Liver (tissue), 9 donors: ENCODE results near the gene MYOF. TPM values are rescaled to one million over a fixed set of nuclear protein-coding genes. Genes with fewer than 3 reads are reported as not detected.

Experiments used
- DNase-seq: peaks from one replicate; pipeline ENCODE4 v3.0.0-alpha.2; 2017; ENCODE audit warnings: low spot score
- H3K27ac ChIP-seq, 2 donors: one replicate each; pipeline ENCODE4 v1.7.0; 2013; ENCODE audit warnings: inconsistent platforms in 2 of 2, low read length in 2 of 2, control low read depth in 1 of 2, low read depth in 1 of 2, mild to moderate bottlenecking in 1 of 2
- H3K27me3 ChIP-seq, 4 donors: one replicate each; pipeline versions ENCODE4 v1.6.1 to v1.7.0; 2013; ENCODE audit warnings: low read length in 3 of 4, inconsistent platforms in 1 of 4, mild to moderate bottlenecking in 1 of 4, moderate library complexity in 1 of 4; ENCODE audit not compliant: control insufficient read depth in 4 of 4, insufficient read depth in 4 of 4
- H3K36me3 ChIP-seq, 4 donors: one replicate each; pipeline versions ENCODE4 v1.6.1 to v1.7.0; 2013; ENCODE audit warnings: low read length in 3 of 4, mild to moderate bottlenecking in 3 of 4, low read depth in 1 of 4, moderate library complexity in 1 of 4; ENCODE audit not compliant: control insufficient read depth in 4 of 4, insufficient read depth in 3 of 4
- H3K4me1 ChIP-seq, 4 donors: one replicate each; pipeline versions ENCODE4 v1.6.1 to v1.7.0; 2013; ENCODE audit warnings: low read length in 3 of 4, mild to moderate bottlenecking in 3 of 4, moderate library complexity in 1 of 4; ENCODE audit not compliant: control insufficient read depth in 4 of 4, insufficient read depth in 4 of 4
- H3K4me3 ChIP-seq, 3 donors: one replicate each; pipeline versions ENCODE4 v1.6.1 to v1.7.0; 2013; ENCODE audit warnings: low read length in 3 of 3, control low read depth in 1 of 3, low read depth in 1 of 3, mild to moderate bottlenecking in 1 of 3
- H3K9ac ChIP-seq, 2 donors: one replicate each; pipeline ENCODE4 v1.7.0; 2013; ENCODE audit warnings: low read length in 2 of 2, mild to moderate bottlenecking in 2 of 2, moderate library complexity in 2 of 2, control low read depth in 1 of 2, low read depth in 1 of 2
- H3K9me3 ChIP-seq, 4 donors: one replicate each; pipeline versions ENCODE4 v1.6.1 to v1.7.0; 2013; ENCODE audit warnings: low read length in 3 of 4; ENCODE audit not compliant: control insufficient read depth in 4 of 4
- FOXA1 ChIP-seq: IDR thresholded peaks from 2 replicates; pipeline ENCODE4 v1.6.1; 2016; ENCODE audit warnings: antibody characterized with exemption
- HNF4A ChIP-seq, 2 donors: conservative IDR thresholded peaks; 2 replicates each; pipeline ENCODE4 v1.6.1; 2016; ENCODE audit warnings: antibody characterized with exemption in 2 of 2, mild to moderate bottlenecking in 2 of 2
- HNF4G ChIP-seq: IDR thresholded peaks from 2 replicates; pipeline ENCODE4 v1.6.1; 2016; ENCODE audit warnings: antibody characterized with exemption
- JUND ChIP-seq, 2 donors: IDR thresholded peaks; 2 replicates each; pipeline ENCODE4 v1.6.1; 2016; ENCODE audit warnings: antibody characterized with exemption in 2 of 2
- NR2F2 ChIP-seq: IDR thresholded peaks from 2 replicates; pipeline ENCODE4 v1.6.1; 2016; ENCODE audit warnings: antibody characterized with exemption
- RAD21 ChIP-seq, 2 donors: IDR thresholded peaks; 2 replicates each; pipeline ENCODE4 v1.6.1; 2016; ENCODE audit warnings: antibody characterized with exemption in 2 of 2, mild to moderate bottlenecking in 2 of 2
- RXRA ChIP-seq, 2 donors: IDR thresholded peaks; 2 replicates each; pipeline ENCODE4 v1.6.1; 2017 to 2018; ENCODE audit warnings: antibody characterized with exemption in 2 of 2, mild to moderate bottlenecking in 1 of 2
- SP1 ChIP-seq: IDR thresholded peaks from 2 replicates; pipeline ENCODE4 v1.6.1; 2018; ENCODE audit warnings: antibody characterized with exemption, mild to moderate bottlenecking
- TAF1 ChIP-seq: conservative IDR thresholded peaks from 2 replicates; pipeline ENCODE4 v1.6.1; 2016; ENCODE audit warnings: antibody characterized with exemption, mild to moderate bottlenecking
- YY1 ChIP-seq: IDR thresholded peaks from 2 replicates; pipeline ENCODE4 v1.6.1; 2016; ENCODE audit warnings: antibody characterized with exemption, mild to moderate bottlenecking
- WGBS: extraction: QIAGEN DNeasy Blood & Tissue Kit; methylation state at CpG from one replicate; pipeline ENCODE4 v1.1.7; 2013; 5-methylcytosine and 5-hydroxymethylcytosine counted together
- polyA plus RNA-seq, 2 donors: library from polyadenylated mRNA; stranded (reverse) in 1 of 2; unstranded in 1 of 2; fragments of 200-250 nt in 1 of 2; fragments of >200 nt in 1 of 2; fragmentation: Nextera tagmentation in 1 of 2; extraction: Ambion mirVana in 1 of 2; gene quantifications; one replicate each; pipeline versions ENCODE4 v1.2.1 to v1.2.3, GENCODE V29; 2013 to 2015
- total RNA-seq, 2 donors: library from RNA; depleted of rRNA; stranded (reverse); fragments of >200 nt; gene quantifications; one replicate each; pipeline ENCODE4 v1.2.3, GENCODE V29; 2014
- TF ChIP-seq, protein P1 (sequence below): IDR thresholded peaks from 2 replicates; pipeline ENCODE4 v1.6.1; 2016; ENCODE audit warnings: antibody characterized with exemption
- TF ChIP-seq, protein P2 (sequence below): IDR thresholded peaks from 2 replicates; pipeline ENCODE4 v1.6.1; 2016; ENCODE audit warnings: antibody characterized with exemption
- TF ChIP-seq, protein P3 (sequence below): IDR thresholded peaks from 2 replicates; pipeline ENCODE4 v1.6.1; 2016; ENCODE audit warnings: antibody characterized with exemption
- TF ChIP-seq, protein P4 (sequence below): fragments of 150-350 bp; IDR thresholded peaks from 2 replicates; pipeline ENCODE4 v1.5.1; 2017; ENCODE audit warnings: improper control_type of control experiment, low read depth, low read length; ENCODE audit not compliant: missing input control
- donor health status: healthy.
- donor health status: healthy.
- donor health status: healthy.
- donor health status: healthy.
- donor health status: healthy.

Gene MYOF
- total and polyA plus RNA-seq, 4 donors: 0.89 to 5.7 (median 3.2) TPM

DNA sequence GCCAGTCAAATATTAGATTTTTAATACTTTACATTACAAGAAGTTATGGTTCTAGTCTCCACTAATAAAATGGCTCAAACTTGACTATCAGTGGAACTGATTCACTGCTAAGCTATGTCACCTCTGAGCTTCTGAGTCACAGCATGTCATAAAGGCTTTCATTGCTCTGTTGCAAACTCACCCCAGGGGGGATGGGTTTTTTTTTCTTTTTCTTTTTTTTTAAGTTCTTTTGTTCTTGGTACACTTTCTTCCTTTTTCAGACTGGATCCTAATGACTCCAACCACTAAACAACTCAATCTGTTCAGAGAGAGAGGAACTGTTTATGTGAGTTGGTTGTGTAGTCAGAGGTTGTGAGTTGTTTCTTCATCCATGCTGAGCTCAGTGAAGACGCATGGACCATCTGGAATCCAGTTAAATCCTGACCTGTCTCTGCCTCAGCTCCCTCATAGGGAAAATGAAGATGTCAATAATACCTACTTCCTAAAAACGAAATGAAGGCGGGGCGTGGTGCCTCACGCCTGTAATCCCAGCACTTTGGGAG lies 11.0 kb downstream of the MYOF start:
- H3K9me3 ChIP-seq: no peaks in the 10 kb centered on the region
- H3K27ac ChIP-seq: no peak overlapping the region
- H3K4me3 ChIP-seq: no peak overlapping the region
- WGBS: 89% methylated on average over 5 of the region's 5 CpGs
- TF ChIP-seq RXRA (IDR thresholded peaks at IDR 0.05): no peak
- TF ChIP-seq YY1: no peak
- TF ChIP-seq RAD21 (IDR thresholded peaks at IDR 0.05): no peak
- no peak for TF ChIP-seq TAF1
- TF ChIP-seq, protein P1, sequence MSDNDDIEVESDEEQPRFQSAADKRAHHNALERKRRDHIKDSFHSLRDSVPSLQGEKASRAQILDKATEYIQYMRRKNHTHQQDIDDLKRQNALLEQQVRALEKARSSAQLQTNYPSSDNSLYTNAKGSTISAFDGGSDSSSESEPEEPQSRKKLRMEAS: no peak
- no peak for TF ChIP-seq NR2F2
- TF ChIP-seq, protein P2, sequence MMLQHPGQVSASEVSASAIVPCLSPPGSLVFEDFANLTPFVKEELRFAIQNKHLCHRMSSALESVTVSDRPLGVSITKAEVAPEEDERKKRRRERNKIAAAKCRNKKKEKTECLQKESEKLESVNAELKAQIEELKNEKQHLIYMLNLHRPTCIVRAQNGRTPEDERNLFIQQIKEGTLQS: no peak
- no peak for TF ChIP-seq JUND (IDR thresholded peaks at IDR 0.05)
- no peak for TF ChIP-seq HNF4G
- no peaks in the 10 kb centered on the region for H3K36me3 ChIP-seq
- H3K4me1 ChIP-seq: peaks cover 0 to 5% (median under 1%) of the 10 kb centered on the region in 4 donors
- no peak overlapping the region for H3K9ac ChIP-seq
- no peak for DNase-seq
- no peaks in the 10 kb centered on the region for H3K27me3 ChIP-seq

DNA sequence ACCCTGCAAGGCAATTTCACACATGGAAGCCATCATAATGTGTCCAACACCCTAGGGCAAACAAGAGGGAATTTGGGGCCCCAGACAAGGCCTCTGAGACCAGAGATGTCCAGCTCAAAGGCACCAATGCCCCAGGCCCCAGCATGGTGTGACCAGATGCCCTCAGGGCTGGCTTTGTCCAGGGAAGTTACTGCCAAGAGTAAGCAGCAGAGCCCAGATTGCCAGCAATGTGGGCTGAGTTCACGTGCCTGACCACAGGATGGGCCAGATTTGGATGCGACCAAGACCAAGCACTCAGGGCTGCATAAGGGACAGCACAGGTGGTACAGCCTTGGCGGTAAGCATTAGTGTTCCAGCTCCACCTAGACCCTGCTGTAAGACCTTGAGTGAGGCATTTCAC lies 12.7 kb downstream of the MYOF start:
- 92% methylated on average over 3 of the region's 3 CpGs for WGBS
- TF ChIP-seq NR2F2: no peak
- TF ChIP-seq RAD21 (IDR thresholded peaks at IDR 0.05): no peak
- no peak for TF ChIP-seq SP1
- TF ChIP-seq, protein P3, sequence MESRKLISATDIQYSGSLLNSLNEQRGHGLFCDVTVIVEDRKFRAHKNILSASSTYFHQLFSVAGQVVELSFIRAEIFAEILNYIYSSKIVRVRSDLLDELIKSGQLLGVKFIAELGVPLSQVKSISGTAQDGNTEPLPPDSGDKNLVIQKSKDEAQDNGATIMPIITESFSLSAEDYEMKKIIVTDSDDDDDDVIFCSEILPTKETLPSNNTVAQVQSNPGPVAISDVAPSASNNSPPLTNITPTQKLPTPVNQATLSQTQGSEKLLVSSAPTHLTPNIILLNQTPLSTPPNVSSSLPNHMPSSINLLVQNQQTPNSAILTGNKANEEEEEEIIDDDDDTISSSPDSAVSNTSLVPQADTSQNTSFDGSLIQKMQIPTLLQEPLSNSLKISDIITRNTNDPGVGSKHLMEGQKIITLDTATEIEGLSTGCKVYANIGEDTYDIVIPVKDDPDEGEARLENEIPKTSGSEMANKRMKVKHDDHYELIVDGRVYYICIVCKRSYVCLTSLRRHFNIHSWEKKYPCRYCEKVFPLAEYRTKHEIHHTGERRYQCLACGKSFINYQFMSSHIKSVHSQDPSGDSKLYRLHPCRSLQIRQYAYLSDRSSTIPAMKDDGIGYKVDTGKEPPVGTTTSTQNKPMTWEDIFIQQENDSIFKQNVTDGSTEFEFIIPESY: no peak
- TF ChIP-seq HNF4G: no peak
- TF ChIP-seq, protein P1: no peak
- no peak for TF ChIP-seq HNF4A (conservative IDR thresholded peaks at IDR 0.05)
- no peak for TF ChIP-seq TAF1
- TF ChIP-seq, protein P4, sequence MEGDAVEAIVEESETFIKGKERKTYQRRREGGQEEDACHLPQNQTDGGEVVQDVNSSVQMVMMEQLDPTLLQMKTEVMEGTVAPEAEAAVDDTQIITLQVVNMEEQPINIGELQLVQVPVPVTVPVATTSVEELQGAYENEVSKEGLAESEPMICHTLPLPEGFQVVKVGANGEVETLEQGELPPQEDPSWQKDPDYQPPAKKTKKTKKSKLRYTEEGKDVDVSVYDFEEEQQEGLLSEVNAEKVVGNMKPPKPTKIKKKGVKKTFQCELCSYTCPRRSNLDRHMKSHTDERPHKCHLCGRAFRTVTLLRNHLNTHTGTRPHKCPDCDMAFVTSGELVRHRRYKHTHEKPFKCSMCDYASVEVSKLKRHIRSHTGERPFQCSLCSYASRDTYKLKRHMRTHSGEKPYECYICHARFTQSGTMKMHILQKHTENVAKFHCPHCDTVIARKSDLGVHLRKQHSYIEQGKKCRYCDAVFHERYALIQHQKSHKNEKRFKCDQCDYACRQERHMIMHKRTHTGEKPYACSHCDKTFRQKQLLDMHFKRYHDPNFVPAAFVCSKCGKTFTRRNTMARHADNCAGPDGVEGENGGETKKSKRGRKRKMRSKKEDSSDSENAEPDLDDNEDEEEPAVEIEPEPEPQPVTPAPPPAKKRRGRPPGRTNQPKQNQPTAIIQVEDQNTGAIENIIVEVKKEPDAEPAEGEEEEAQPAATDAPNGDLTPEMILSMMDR: no peak
- no peak for TF ChIP-seq FOXA1
- no peak for TF ChIP-seq JUND (IDR thresholded peaks at IDR 0.05)
- no peak for TF ChIP-seq YY1
- Histone ChIP-seq H3K27me3 (no peaks in the 10 kb centered on the region), H3K4me1 (peaks cover 0 to 8% (median 1%) of the 10 kb centered on the region in 4 donors), H3K36me3 (no peaks in the 10 kb centered on the region), H3K9me3 (no peaks in the 10 kb centered on the region), H3K4me3 (no peak overlapping the region), H3K27ac (no peak overlapping the region), H3K9ac (no peak overlapping the region)
- no peak for DNase-seq
